SKM-1 treated with dmso at 0.1 percent for 144 hours (cell line): ENCODE results near the gene DTWD2.
"Not testable (repeated sequence)": the region's sequence is repeated elsewhere in the genome, so short reads cannot be mapped to it uniquely, and the experiment has no call there.

Source experiments
- DNase-seq: peaks from one replicate; lab custom pipeline; 2025; ENCODE audit not compliant: unreplicated experiment; lab: John Stamatoyannopoulos, UW

The DTWD2 gene

DNA sequence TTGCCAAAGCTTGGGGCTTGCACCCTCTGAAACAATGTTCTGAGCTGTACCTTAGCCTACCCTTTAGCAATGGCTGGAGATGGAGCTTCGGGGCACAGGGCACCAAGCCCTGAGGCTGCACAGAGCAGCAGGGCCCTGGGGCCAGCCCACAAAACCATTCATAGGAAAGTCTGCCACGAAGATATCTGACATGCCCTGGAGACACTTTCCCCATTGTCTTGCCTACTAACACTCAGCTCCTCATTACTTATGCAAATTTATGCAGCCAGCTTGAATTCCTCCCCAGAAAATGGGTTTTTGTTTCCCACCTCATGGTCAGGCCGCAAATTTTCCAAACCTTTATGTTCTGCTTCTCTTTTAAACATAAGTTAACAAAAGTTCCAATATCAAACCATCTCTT, 105.7 kb downstream of the DTWD2 start:
- no peak for DNase-seq

DNA sequence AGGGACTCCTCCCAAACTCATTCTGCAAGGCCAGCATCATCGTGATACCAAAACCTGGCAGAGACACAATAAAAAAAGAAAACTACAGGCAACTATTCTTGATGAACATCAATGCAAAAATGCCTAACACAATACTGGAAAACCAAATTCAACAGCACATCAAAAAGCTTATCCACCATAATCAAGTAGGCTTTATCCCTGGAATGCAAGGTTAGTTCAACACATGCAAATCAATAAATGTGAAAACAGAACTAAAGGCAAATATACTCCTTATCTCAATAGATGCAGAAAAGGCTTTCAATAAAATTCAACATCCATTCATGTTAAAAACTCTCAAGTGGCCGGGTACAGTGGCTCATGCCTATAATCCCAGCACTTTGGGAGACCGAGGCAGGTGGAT, 111.5 kb downstream of the DTWD2 start:
- not testable (repeated sequence) for DNase-seq

DNA sequence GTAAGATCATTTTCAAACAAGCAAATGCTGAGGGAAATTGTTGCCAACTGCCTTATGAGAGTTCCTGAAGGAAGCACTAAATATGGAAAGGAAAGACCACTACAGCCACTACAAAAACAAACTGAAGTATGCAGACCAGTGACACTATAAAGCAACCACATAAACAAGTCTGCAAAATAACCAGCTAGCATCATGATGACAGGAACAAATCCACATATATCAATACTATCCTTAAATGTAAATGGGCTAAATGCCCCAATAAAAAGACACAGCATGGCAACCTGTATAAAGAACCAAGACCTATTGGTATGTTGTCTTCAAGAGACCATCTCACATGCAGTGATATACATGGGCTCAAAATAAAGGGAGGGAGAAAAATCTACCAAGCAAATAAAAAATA, 113.2 kb downstream of the DTWD2 start:
- DNase-seq: no peak

DNA sequence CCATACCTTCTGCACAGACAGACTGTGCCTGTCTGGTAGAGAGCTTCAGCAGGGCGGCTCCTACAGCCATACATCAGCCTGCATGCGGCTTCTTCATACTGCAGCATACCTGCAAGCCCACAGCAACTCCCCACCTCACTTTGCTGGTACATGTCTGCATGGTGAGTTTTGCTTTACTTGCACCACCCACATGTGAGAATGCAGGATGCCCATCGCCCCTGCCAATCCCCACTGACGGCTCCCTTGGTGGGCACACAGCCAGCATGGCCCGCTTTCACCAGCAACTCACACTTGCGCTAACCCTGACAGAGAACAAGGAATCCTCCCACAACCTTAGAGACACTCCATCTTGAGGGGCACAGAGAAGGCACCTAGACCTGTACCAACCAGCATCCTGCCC, 114.9 kb downstream of the DTWD2 start:
- no peak for DNase-seq

DNA sequence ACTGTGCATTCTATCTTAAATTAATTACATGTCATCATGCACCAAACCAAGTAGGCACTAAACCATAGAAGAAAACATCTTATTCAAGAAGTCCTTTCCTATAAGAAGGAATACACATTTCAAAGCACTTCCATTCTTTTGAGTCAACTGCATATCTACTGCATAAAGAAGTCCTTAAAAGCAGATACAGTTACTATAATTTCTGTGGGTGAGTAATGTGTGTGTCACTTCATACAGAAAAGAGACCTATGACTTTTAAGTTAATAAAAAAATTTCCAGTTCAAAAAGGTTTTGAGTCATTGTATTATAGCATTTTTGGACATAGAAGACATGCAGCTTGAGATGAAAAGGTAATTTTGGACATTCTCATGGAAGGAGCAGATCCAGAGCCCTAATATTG, 125.0 kb downstream of the DTWD2 start:
- DNase-seq: no peak

DNA sequence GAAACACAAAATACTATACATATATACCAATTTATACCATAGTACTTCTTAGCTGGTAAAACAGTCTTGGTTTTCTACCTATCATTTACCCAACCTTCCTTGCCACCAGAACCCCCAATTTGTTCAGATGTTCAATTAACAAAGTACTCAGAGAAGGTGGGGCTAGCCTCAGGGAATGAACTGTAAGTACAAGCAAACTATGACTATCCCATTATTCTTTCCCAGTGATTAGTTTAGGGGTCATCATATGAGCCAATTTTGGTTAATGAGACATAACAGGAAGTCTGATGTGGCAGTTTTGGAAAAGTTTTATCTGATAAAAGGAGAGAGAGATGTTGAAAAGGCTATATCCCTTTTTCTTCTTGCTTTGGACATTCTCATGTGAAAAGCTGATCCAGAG, 125.8 kb downstream of the DTWD2 start:
- no peak for DNase-seq

DNA sequence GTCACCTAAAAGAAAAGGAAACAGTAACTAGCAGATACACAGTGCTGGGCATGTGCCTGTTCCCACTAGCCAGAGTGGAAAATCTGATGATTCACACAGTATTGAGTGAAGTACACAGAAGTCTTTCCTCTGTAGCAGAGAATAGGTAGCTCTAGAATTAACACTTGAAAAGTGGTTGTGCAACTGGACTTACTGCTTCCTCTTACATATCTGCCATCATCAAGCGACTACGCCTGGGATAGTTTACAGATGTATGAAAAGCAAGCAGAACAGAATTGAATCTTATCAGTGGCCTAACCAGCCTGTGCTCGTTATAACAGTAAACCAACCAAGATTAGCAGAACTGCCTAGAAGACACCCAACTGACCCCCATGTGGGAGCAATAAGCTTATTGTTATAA, 130.6 kb downstream of the DTWD2 start:
- DNase-seq: peak; percentile 65

DNA sequence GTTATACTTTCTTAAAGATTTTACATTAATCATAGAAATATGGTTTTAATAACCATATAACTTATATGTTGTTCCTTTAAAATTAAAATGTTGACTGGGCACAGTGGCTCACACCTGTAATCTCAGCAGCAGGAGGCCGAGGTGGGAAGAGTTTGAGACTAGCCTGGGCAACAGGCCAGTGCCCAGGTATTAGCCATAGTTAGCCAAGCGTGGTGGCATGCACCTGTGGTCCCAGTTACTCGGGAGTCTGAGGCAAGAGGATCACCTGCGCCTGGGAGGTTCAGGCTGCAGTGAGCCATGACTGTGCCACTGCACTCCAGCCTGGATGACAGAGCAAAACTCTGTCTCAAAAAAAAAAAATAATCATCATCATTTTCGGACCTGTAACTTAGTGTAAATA, 133.5 kb downstream of the DTWD2 start:
- no peak for DNase-seq

DNA sequence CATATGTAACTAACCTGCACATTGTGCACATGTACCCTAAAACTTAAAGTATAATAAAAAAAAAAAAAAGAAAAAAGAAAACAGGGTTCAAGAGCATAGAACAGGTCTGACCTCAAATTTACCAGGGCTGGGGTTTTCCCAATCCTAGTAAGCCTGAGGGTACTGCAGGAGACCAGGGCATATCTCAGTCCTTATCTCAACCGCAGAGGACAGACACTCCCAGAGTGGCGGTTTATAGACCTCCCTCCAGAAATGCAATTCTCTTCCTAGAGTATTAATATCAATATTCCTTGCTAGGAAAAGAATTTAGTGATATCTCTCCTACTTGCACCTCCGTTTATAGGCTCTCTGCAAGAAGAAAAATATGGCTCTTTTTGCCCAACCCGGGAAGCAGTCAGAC, 136.6 kb downstream of the DTWD2 start:
- DNase-seq: not testable (repeated sequence)

DNA sequence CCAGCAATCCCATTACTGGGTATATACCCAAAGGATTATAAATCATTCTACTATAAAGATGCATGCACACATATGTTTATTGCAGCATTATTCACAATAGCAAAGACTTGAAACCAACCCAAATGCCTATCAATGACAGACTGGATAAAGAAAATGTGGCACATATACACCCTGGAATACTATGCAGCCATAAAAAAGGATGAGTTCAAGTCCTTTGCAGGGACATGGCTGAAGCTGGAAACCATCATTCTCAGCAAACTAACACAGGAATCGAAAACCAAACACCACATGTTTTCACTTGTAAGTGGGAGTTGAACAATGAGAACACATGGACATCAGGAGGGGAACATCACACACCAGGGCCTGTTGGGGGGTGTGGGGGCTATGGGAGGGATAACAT, 138.8 kb downstream of the DTWD2 start:
- DNase-seq: not testable (repeated sequence)

DNA sequence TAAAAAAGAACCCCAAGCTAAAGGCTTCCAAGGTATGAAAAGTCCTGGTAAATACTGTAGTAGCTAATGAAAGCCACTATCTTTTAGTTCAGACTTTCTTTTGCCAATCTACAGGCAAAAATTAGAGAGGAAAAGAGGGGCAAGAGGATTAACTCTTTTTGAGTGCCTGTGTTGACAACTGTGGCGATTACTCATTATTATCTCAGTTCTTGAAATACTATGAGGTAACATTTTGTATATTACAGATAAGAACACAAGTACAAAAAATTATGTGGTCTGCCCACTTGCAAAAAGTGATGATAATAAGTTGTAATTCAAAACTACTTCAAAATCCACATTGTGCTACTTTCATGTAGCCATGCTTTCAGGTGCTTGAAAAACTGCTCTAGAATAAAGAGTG, 144.0 kb downstream of the DTWD2 start:
- no peak for DNase-seq

DNA sequence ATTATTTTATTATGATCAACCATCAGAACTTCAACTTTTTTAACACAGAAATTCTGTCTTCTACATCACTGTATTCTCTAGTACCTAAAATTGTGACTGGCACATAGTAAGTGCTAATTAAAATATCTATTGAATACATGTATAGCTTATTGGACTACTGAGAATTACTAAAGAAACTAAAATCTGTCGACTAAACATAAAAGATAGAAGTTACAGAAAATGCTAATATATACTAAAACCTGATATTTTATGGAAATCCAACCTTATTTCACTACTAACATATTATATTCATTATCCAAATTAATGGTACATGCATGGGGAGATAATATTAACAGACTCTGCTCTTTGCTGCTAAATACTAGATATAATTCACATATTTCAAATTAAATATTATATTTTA, 153.6 kb downstream of the DTWD2 start:
- no peak for DNase-seq

DNA sequence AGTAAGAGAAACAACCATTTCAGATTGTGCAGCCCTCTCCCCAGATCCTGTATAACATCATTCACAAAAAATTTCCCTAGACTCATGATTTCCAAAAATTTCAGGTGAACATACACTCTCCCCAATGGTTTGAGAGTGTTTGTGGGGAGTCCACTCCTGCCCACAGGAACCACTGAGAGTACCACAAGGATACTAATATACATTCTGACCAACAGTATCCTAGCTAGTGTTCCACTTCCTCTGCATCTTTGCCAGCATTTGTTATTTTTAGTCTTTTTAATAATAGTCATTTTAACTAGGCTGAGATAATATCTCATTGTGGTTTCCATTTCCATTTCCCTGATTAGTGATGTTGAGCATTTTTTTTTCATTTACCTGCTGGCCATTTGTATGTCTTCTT, 155.4 kb downstream of the DTWD2 start:
- DNase-seq: no peak

DNA sequence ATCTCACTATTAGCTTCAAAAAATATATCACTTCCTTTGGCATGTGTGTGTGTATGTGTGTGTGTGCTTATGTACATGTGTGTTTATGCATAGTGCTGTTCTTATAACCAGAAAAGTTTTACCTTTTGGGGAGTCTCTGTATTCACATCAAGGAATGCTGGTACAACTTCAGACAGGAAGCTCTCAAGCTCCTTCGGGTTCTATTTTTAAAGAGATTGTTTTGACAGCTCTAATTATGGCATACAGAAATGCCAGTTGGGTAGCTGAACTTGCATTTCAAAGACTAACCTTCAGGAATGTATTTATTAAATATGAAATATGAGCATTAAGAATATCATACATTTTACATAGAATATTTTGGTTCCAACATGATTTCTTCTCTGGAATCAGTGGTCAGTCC, 163.1 kb downstream of the DTWD2 start:
- DNase-seq: no peak

DNA sequence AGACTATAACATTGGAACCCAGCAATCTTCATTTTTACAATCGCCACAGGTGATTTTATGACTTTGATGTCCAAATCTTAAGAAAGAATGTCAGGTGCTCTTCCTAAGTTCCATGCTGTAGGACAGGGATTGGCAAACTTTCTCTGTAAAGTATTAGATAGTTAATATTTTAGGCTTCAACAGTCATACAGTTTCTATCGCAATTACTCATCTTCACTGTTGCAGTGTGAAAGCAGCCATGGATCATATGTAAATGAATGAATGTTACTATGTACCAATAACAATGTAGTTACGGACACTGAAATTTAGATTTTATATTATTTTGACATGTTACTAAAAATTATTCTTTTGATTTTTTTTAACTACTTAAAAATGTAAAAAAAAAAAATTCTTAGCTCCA, 169.7 kb downstream of the DTWD2 start:
- no peak for DNase-seq

DNA sequence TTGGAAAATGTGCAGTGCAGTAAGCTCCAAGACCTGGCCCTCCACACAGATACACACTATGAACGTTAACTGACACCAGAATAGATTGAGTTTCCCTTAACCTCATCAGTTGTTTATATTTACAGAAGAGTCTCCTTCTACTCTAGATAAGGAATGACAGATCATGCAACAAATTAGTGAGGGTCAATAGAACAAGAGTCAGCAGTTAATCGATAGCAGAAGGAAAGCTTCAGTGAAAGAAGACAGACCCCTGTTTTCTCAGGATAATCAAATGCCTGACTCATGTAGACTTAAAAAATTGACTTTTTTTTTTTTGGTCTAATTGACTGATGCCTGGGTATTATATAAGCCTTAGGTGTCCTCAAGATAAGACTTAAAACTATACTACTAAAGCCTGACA, 179.9 kb downstream of the DTWD2 start:
- DNase-seq: no peak

DNA sequence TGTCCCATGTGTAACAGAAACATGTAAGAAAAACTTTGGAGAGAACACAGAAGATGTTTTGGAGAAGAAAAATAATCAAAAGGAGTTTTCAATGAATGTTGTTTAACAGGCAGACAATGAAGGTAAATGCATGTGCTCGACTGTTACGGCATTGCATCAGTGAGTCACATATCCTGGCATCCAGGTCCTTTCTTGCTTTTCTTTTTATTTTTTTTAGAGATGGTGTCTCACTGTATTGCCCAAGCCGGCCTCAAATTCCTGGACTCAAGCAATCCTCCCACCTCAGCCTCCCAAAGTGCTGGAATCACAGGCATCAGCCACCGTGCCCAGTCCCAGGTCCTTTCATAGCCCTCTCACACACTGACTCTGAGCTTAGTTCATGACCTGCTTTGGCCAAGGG, 181.8 kb downstream of the DTWD2 start:
- DNase-seq: no peak

DNA sequence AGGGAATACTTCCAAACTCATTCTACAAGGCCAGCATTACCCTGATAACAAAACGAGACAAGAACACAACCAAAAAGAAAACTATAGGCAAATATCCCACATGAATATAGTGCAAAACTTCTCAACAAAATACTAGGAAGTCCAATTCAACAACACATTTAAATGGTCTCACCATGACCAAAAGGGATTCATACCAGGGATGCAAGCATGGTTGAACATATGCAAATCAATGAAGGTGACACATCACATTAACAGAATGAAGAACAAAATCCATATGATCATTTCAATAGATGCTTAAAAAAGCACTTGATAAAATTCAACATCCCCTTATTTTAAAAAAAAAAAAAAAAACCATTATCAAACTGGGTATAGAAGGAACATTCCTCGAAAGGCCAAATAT, 186.0 kb downstream of the DTWD2 start:
- DNase-seq: no peak

DNA sequence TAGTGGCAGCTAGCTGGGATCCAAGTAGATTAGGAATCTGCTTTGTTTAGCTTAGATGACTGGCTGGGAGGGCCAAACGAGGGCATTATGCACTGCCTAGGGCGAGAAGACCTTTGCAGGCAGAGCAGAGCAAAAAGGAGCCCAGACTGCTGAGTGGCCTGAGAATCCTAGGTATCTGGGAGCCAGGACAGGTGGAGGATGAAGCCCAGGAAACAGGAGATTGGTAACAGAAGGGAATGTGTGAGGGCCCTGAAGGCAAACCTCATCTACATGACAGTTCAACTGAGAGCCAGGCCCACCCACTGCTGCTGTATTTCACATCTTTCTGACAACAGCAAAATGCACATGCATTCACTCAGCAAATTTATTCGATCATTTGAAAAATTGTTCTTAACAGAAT, 192.3 kb downstream of the DTWD2 start:
- no peak for DNase-seq

DNA sequence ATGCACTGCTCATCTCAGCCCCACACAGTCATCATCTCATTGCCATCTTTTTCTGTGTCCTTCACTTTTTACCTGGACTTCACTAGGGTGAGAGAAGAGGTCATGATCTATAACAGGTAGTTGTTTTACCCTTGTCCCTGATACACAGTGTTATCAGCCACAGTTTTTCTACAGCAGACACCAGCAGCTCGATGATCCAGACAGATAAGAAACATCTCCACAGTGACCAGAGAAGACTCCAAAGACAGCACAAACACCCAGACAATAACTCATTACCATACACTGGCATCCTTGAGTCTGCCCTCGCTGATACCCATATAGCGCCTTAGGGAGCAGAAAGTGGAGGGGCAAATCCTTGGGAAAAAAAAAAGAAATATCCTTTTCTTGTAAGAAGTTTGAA, 194.1 kb downstream of the DTWD2 start:
- DNase-seq: no peak

DNA sequence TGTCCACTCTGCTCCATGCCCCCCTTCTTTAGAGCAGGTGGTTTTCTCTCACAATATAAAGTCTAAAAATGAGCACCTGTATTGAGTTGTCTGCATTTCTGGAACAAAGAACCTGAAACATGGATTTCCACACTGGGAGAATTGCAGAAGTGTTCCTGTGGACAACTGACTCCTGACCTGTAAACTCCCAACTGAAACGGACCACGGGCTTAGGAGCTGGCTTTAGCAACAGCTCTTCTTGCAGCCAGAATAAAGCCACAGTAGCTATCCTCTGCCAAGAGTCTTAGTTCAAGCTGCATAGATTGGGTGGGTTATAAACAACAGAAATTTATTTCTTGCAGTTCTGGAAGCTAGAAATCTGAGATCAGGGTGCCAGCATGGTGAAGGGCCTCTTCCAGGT, 194.7 kb downstream of the DTWD2 start:
- DNase-seq: no peak

DNA sequence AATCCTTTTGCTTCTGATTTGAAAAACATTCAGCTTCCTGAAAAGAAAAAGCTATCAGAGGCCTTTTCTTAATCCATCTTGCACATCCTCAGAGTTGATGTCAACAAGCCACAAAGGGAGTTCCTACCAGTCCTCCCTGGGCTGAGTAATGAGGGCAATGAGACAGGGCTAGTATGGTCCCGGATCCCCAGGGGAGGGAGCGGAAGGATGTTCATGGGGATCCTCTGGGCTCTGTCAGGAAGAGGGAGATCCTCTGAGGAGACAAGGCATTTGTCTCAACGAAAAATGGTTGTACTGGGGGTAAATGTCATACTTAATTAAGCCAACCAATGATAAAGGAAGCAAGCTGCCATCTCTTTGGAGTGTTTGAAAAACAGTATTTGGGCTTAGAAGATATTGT, 195.3 kb downstream of the DTWD2 start:
- no peak for DNase-seq

DNA sequence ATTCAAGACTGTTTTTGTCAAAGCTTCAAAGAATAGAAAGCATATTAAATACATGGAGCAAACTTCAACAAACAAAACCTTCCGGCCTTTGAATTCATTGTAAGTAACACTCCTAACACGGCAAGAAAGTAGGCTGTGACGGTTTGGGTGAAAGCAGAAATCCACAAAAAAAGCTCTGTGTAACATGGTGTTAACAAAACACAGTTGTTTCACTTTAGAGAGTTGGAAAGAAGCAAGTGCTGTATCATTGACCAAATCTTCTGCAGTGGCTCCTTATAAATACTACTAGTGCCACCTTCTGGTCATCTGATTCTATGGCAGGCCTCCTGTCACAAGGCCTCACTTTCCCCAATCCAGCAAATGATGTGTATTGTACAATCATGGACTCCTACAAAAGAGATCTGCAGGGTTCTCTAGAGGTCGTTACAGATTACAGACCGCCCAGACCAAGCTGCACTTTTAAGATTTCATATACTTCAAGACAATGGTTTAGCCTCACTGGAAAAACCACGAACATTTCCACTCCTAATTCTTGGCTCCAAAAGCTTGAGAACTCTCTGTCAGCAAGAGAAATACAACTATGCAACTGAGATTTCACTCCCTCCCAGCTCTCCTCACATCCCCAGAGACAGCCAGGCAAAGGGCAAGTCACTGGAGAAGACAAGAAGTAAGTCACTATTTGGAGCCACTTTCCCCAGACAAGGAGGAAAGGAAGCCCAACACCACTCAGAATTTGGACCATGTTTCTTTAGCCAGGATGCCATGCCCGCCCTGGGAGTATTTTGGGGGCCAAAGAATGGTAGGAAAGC, 196.2 kb downstream of the DTWD2 start:
- DNase-seq: peak; percentile 80
